Measurements from ENCODE around the gene PHLPP1. TPM values are rescaled to one million over a fixed set of nuclear protein-coding genes. Genes with fewer than 3 reads are reported as not detected.

PHLPP1 gene
- total RNA-seq, 1 experiment from 2014 or later: 14.1 TPM

- BruUV-seq (replicated peaks): no TSS peak
- POLR2A ChIA-PET (ENCODE audit: unreplicated experiment): interaction anchor here (0.6 kb wide), 1 partner anchor 118 kb away, joined by 3 read pairs; no protein-coding TSS in a partner anchor
- intact Hi-C loops (cut with micrococcal nuclease): no loop called here
Measured at GRCh38 chr18:62877411-62878221, 162.3 kb downstream of the PHLPP1 start.

DNA sequence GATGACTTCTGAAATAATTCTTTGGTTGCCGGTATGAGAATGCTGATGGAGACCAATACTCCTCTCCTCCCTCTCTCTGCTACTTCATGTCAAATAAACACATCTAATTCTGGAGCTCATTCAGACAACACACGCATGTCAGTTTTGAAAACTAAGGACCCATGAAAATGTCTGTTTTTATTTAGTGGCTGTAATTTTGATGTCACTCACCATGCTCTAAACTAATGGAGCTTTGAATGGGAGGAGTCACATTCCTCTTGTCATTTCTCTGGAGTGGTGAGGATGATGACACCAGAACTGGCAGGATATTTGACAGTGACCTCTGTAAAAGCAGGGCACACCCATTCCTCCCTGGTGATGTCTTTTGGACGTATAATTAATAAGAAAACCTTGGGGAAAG lies 163.0 kb downstream of the PHLPP1 start:
- POLR2A ChIA-PET (ENCODE audit: unreplicated experiment): no interaction called here
- no peak for DNase-seq
- no peak overlapping the region for H3K4me2 ChIP-seq (ENCODE audit: low read length)

More at GRCh38 chr18:62877411-62878221, 162.3 kb downstream of the PHLPP1 start:
- no peak overlapping the region for H3K4me3 ChIP-seq (ENCODE audit: low read length)
- ATAC-seq (no peak), DNase-seq (peak; percentile 23)
- CTCF ChIA-PET: no interaction called here
- no peaks in the 10 kb centered on the region for H3K9me3 ChIP-seq (ENCODE audit: low read length)
- H3K9me2 ChIP-seq (replicated peaks; ENCODE audit: low read length): no peaks in the 10 kb centered on the region
- H3K4me1 ChIP-seq (ENCODE audit: insufficient read depth, low read length): peaks cover 26% of the 10 kb centered on the region
- no peaks in the 10 kb centered on the region for H3F3A ChIP-seq (ENCODE audit: low read length, unreplicated experiment)
- no peak overlapping the region for H3K27ac ChIP-seq (ENCODE audit: low read length)
- no peak overlapping the region for H3K4me2 ChIP-seq (ENCODE audit: low read length)
- H3K36me3 ChIP-seq (ENCODE audit: low read depth, low read length): no peaks in the 10 kb centered on the region
- no peaks in the 10 kb centered on the region for H4K20me1 ChIP-seq (ENCODE audit: low read length)
- H2AFZ ChIP-seq (ENCODE audit: low read length): no peak overlapping the region
- H3K9ac ChIP-seq (ENCODE audit: low read length): no peak overlapping the region
- no peaks in the 10 kb centered on the region for H3K27me3 ChIP-seq (ENCODE audit: low read length)
- H3K79me2 ChIP-seq (ENCODE audit: low read length): 0 out of 2 replicates have a peak, but pooled peaks cover 9% of the 10 kb centered on the region
- TF ChIP-seq CTCF (conservative IDR thresholded peaks at IDR 0.05; ENCODE audit: low read depth, low read length) (no peak), EZH2 (IDR thresholded peaks at IDR 0.05; ENCODE audit: low read length, unreplicated experiment) (no peak), EZH2phosphoT487 (IDR thresholded peaks at IDR 0.05; ENCODE audit: borderline replicate concordance, low read length) (no peak)

More for the DNA sequence above, 163.0 kb downstream of the PHLPP1 start:
- Histone ChIP-seq H3K9ac (ENCODE audit: low read length) (no peak overlapping the region), H3K9me3 (ENCODE audit: low read length) (no peaks in the 10 kb centered on the region), H3K4me3 (ENCODE audit: low read length) (no peak overlapping the region), H3K36me3 (ENCODE audit: low read depth, low read length) (no peaks in the 10 kb centered on the region), H3K4me1 (ENCODE audit: insufficient read depth, low read length) (peaks cover 29% of the 10 kb centered on the region), H4K20me1 (ENCODE audit: low read length) (no peaks in the 10 kb centered on the region), H2AFZ (ENCODE audit: low read length) (no peak overlapping the region), H3K9me2 (replicated peaks; ENCODE audit: low read length) (no peaks in the 10 kb centered on the region), H3K27ac (ENCODE audit: low read length) (no peak overlapping the region), H3K27me3 (ENCODE audit: low read length) (no peaks in the 10 kb centered on the region), H3K79me2 (ENCODE audit: low read length) (0 out of 2 replicates have a peak, but pooled peaks cover 9% of the 10 kb centered on the region), H3F3A (ENCODE audit: low read length, unreplicated experiment) (no peaks in the 10 kb centered on the region)
- CTCF ChIA-PET: no interaction called here
- ATAC-seq: no peak
- intact Hi-C loops (cut with micrococcal nuclease): no loop called here
- TF ChIP-seq EZH2phosphoT487 (IDR thresholded peaks at IDR 0.05; ENCODE audit: borderline replicate concordance, low read length) (no peak), CTCF (conservative IDR thresholded peaks at IDR 0.05; ENCODE audit: low read depth, low read length) (no peak), EZH2 (IDR thresholded peaks at IDR 0.05; ENCODE audit: low read length, unreplicated experiment) (no peak)
- BruUV-seq (replicated peaks): no TSS peak

Measured in PC-3 (cell line).